K562 (cell line): ENCODE measurements around the gene TMEM100. TPM values are rescaled to one million over a fixed set of nuclear protein-coding genes. Genes with fewer than 3 reads are reported as not detected.

Experiments used
- ATF2 ChIP-seq: sonication (generic); formaldehyde crosslinking; IDR thresholded peaks from 2 replicates; pipeline ENCODE4 v1.8.1; 2022; ENCODE audit warnings: missing genetic modification reagents
- BHLHE40 ChIP-seq: IDR thresholded peaks from 2 replicates; pipeline ENCODE4 v1.6.1; 2011; ENCODE audit warnings: low read length, improper control_type of control experiment
- ELF4 ChIP-seq: fragments of 450-650 bp; formaldehyde crosslinking; IDR thresholded peaks from 2 replicates; pipeline ENCODE4 v1.4.0; 2022; ENCODE audit warnings: missing genetic modification characterization
- HMG20B ChIP-seq: fragments of 250-450 bp; sonication (Bioruptor Pico); IDR thresholded peaks from 2 replicates; pipeline ENCODE4 v1.5.0; 2021; ENCODE audit warnings: mild to moderate bottlenecking
- KDM4B ChIP-seq, 2 experiments: fragments of 450-650 bp in 1 of 2; sonication (generic) in 1 of 2; IDR thresholded peaks; 2 replicates each; pipeline ENCODE4 v1.6.1; 2016 to 2017; ENCODE audit warnings: borderline replicate concordance in 2 of 2, antibody characterized with exemption in 1 of 2, low read depth in 1 of 2, mild to moderate bottlenecking in 1 of 2
- KLF13 ChIP-seq: fragments of 450-650 bp; IDR thresholded peaks from 2 replicates; pipeline ENCODE4 v1.6.1; 2016; ENCODE audit warnings: missing genetic modification characterization, low read depth, mild to moderate bottlenecking, missing compliant biosample characterization, moderate library complexity, borderline replicate concordance
- PCBP1 ChIP-seq: fragments of 200-400 bp; formaldehyde crosslinking; IDR thresholded peaks from 2 replicates; pipeline ENCODE4 v1.6.1; 2018; ENCODE audit warnings: mild to moderate bottlenecking, low read depth, low read length; ENCODE audit not compliant: poor library complexity, severe bottlenecking
- SLC30A9 ChIP-seq: fragments of 250-450 bp; sonication (Bioruptor Pico); IDR thresholded peaks from 2 replicates; pipeline ENCODE4 v1.8.0; 2022; ENCODE audit warnings: mild to moderate bottlenecking, moderate library complexity
- SNRNP70 ChIP-seq: fragments of 200-400 bp; formaldehyde crosslinking; optimal IDR thresholded peaks from 2 replicates; pipeline ENCODE3; 2017; ENCODE audit warnings: low read depth, low read length
- SREBF2 ChIP-seq: sonication (generic); formaldehyde crosslinking; IDR thresholded peaks from 2 replicates; pipeline ENCODE4 v1.4.0; 2020; ENCODE audit warnings: mild to moderate bottlenecking, missing genetic modification reagents
- ZFPM2 ChIP-seq: fragments of 250-450 bp; sonication (Bioruptor Pico); IDR thresholded peaks from 2 replicates; pipeline ENCODE4 v1.5.1; 2022; ENCODE audit warnings: mild to moderate bottlenecking
- ZNF263 ChIP-seq: sonication (generic); formaldehyde crosslinking; IDR thresholded peaks from 2 replicates; pipeline ENCODE4 v1.8.0; 2022; ENCODE audit warnings: mild to moderate bottlenecking, missing genetic modification reagents, borderline replicate concordance
- ZNF57 ChIP-seq: fragments of 450-650 bp; formaldehyde crosslinking; IDR thresholded peaks from 2 replicates; pipeline ENCODE4 v1.4.0; 2020; ENCODE audit warnings: mild to moderate bottlenecking, moderate library complexity
- ZNF592 ChIP-seq: fragments of 450-650 bp; IDR thresholded peaks from 2 replicates; pipeline ENCODE4 v1.6.1; 2017; ENCODE audit warnings: antibody characterized with exemption, mild to moderate bottlenecking
- ZNF778 ChIP-seq: fragments of 450-650 bp; formaldehyde crosslinking; IDR thresholded peaks from 2 replicates; pipeline ENCODE4 v1.4.0; 2020; ENCODE audit warnings: mild to moderate bottlenecking, moderate library complexity
- polyA plus RNA-seq, 8 experiments: library from polyadenylated mRNA; depleted of rRNA in 4 of 8; stranded (reverse) in 5 of 8; unstranded in 3 of 8; fragments of >200 nt; fragmentation: Nextera tagmentation in 2 of 8; fragmentation: Illumina TruSeq in 1 of 8; extraction: Ambion mirVana in 2 of 8; extraction: Trizol in 1 of 8; gene quantifications; 2 replicates each; pipeline versions ENCODE4 v1.2.1 to v1.2.3, GENCODE V29; 2011 to 2014; ENCODE audit warnings: inconsistent platforms in 1 of 8, missing spikeins in 1 of 8
- total RNA-seq, 7 experiments: library from RNA; depleted of rRNA in 6 of 7; stranded (reverse); fragments of >200 nt in 6 of 7; fragmentation: Illumina TruSeq in 2 of 7; extraction: Trizol in 2 of 7; gene quantifications; 2 replicates each; pipeline versions ENCODE4 v1.2.1 to v1.2.3, GENCODE V29; 2011 to 2021; ENCODE audit warnings: low replicate concordance in 1 of 7
- TF ChIP-seq, protein P1 (sequence below): fragments of 200-800 bp; sonication (Bioruptor generic); IDR thresholded peaks from 2 replicates; pipeline ENCODE4 v1.6.1; 2016; ENCODE audit warnings: missing genetic modification characterization, missing compliant biosample characterization
- TF ChIP-seq, protein P2 (sequence below): conservative IDR thresholded peaks from 2 replicates; pipeline ENCODE4 v1.6.1; 2011; ENCODE audit warnings: low read depth, mild to moderate bottlenecking, low read length; ENCODE audit not compliant: control insufficient read depth

TMEM100 gene
- total and polyA plus RNA-seq, 9 of the 15 experiments (the other 6 are each of a cell fraction or from before 2014, with no cell fraction given), result 0.12 to 0.50 (median 0.19) TPM

DNA sequence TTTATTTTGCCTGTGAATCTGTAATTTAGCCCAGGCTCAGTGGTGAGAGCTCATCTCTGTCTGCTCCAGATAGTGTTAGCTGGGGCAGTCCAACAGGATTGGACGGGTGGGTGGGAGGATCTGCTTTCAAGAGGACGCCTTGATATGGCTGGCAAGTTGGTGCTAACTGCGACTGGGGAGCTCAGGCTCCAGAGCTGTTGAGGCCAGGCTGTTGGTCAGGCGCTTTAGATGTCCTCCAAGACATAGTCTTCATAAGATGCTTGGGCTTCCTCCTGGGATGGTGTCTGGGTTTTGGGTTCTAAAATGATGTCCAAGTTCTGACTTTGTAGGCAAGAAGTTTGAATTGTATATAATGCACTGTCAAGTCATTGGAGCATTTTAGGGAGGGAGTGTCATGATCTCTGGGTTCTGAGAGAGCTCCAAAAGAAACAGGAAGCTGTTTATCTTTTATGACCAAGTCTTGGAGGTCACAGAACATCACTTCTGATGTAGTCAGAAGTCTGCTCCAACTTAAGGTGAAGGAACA is 15.4 kb upstream of the TMEM100 start (continued):
- TF ChIP-seq ELF4 (CRISPR knock-in tag), result no peak
- no peak for TF ChIP-seq SLC30A9 (CRISPR knock-in tag)
- no peak for TF ChIP-seq ATF2 (CRISPR knock-in tag)
- TF ChIP-seq HMG20B (CRISPR knock-in tag), result no peak
- TF ChIP-seq ZNF592, result peak; percentile 83
- TF ChIP-seq ZNF57, result no peak
- TF ChIP-seq, protein P1, sequence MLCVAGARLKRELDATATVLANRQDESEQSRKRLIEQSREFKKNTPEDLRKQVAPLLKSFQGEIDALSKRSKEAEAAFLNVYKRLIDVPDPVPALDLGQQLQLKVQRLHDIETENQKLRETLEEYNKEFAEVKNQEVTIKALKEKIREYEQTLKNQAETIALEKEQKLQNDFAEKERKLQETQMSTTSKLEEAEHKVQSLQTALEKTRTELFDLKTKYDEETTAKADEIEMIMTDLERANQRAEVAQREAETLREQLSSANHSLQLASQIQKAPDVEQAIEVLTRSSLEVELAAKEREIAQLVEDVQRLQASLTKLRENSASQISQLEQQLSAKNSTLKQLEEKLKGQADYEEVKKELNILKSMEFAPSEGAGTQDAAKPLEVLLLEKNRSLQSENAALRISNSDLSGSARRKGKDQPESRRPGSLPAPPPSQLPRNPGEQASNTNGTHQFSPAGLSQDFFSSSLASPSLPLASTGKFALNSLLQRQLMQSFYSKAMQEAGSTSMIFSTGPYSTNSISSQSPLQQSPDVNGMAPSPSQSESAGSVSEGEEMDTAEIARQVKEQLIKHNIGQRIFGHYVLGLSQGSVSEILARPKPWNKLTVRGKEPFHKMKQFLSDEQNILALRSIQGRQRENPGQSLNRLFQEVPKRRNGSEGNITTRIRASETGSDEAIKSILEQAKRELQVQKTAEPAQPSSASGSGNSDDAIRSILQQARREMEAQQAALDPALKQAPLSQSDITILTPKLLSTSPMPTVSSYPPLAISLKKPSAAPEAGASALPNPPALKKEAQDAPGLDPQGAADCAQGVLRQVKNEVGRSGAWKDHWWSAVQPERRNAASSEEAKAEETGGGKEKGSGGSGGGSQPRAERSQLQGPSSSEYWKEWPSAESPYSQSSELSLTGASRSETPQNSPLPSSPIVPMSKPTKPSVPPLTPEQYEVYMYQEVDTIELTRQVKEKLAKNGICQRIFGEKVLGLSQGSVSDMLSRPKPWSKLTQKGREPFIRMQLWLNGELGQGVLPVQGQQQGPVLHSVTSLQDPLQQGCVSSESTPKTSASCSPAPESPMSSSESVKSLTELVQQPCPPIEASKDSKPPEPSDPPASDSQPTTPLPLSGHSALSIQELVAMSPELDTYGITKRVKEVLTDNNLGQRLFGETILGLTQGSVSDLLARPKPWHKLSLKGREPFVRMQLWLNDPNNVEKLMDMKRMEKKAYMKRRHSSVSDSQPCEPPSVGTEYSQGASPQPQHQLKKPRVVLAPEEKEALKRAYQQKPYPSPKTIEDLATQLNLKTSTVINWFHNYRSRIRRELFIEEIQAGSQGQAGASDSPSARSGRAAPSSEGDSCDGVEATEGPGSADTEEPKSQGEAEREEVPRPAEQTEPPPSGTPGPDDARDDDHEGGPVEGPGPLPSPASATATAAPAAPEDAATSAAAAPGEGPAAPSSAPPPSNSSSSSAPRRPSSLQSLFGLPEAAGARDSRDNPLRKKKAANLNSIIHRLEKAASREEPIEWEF (CRISPR knock-in tag), result no peak
- TF ChIP-seq BHLHE40, result no peak
- no peak for TF ChIP-seq ZFPM2
- TF ChIP-seq ZNF263 (CRISPR knock-in tag), result no peak
- no peak for TF ChIP-seq SNRNP70
- no peak for TF ChIP-seq ZNF778 (CRISPR knock-in tag)
- no peak for TF ChIP-seq PCBP1
- TF ChIP-seq KLF13 (tag), result no peak
- TF ChIP-seq, protein P2, sequence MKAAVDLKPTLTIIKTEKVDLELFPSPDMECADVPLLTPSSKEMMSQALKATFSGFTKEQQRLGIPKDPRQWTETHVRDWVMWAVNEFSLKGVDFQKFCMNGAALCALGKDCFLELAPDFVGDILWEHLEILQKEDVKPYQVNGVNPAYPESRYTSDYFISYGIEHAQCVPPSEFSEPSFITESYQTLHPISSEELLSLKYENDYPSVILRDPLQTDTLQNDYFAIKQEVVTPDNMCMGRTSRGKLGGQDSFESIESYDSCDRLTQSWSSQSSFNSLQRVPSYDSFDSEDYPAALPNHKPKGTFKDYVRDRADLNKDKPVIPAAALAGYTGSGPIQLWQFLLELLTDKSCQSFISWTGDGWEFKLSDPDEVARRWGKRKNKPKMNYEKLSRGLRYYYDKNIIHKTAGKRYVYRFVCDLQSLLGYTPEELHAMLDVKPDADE, result no peak
- no peak for TF ChIP-seq SREBF2 (CRISPR knock-in tag)
- TF ChIP-seq KDM4B (IDR thresholded peaks at IDR 0.05; ENCODE audit: borderline replicate concordance in 2 of 2, low read depth in 1 of 2), result no peak
